Stimulated activated CD4-positive, alpha-beta T cell treated with anti-CD3 and anti-CD28 coated beads, Interleukin-4, amount 100 ng/mL, for 48 hours (primary cell): ENCODE measurements around the gene PBRM1.
"Not testable (repeated sequence)": the region's sequence is repeated elsewhere in the genome, so short reads cannot be mapped to it uniquely, and the experiment has no call there.

Experiments
- DNase-seq, 2 donors: peaks; one replicate each; pipeline ENCODE4 v3.0.0-alpha.2; 2020; ENCODE audit warnings: low read depth in 2 of 2

Gene PBRM1

DNA sequence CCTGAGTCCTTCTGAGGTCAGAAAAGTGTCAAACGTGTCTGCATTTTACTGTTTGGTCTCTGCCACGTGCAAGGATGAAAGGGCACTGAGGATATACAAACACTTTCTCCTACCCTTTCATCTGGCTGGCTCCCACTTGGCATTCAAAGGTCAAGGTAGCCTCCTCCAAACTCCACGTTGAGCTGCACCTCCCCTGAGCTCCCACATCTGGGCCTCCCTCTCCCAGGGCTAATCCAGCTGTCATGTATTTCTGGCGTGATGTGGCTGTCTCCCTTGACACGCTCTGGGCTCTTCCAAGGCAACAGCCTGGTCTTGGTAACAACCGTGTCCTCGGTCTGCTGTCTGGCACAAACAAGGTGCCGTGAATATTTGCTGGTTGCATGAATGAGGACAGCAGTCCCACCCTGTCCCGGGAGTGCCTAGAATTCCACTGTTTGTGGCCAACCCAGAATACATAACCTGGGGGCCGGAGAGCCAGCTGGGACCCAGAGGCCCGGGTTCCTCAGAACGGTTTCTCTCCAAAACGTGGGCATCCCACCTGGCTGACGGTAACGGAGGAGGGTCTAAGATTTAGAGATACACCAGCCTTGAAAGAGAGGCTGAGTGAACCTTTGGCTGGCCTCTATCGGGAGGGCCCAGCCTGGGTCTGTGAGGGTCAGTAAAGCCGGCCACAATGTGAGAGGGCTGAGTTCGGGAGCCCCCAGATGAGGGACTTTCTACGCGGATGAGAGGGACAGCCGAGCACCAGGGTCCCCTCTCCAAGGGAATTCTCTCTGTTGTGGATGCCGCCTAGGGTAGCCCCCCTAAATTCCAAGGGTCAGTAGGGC is 19.1 kb upstream of the PBRM1 start:
- no peak for DNase-seq

GRCh38 chr3:52703341-52703740 is 17.6 kb upstream of the PBRM1 start:
- no peak for DNase-seq

- no peak for DNase-seq
These were observed 11.9 kb upstream of the PBRM1 start for GRCh38 chr3:52697632-52697965.

GRCh38 chr3:52696830-52697631 is 11.3 kb upstream of the PBRM1 start:
- no peak for DNase-seq

DNA sequence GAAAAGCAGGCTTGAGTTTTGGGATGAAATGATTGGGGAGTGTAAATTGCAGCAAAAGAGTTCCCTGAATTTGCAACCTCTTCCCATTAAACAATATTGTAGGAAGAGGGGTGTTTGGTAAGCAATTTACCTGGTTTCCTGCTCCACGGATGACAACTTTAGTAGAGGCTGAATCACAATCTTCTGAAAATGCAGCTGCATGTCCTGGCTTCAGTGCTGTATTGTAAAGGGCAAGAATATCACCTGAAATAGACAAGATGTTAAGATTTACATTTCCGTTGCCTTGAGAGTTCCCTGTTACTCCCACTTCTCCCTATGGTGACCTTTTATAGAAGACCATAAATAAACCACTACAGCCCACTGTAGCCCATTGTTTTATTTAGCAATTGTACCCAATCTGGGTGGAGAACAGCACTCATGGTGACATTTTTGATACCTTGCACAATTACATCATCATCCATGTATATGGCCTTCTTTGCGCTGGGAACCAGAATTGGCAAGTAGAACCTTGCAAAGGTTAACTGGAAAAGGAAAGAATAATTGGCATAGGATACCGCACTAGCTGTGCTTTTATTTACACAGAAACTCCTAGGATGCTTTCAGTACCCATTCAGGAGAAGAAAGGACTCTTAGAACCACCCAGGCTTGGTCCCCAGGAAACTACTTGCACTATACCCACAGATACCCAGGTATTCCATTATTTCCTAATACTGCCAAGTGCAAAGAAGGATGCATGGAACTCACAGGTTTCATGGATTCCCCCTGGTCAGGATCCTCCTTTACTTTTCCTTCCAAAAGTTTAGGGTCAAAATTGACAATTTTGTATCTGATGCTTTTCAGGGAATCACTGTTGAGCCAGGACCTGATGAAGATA is 10.3 kb upstream of the PBRM1 start:
- DNase-seq = no peak

GRCh38 chr3:52694528-52695189 is 8.9 kb upstream of the PBRM1 start:
- no peak for DNase-seq

DNA sequence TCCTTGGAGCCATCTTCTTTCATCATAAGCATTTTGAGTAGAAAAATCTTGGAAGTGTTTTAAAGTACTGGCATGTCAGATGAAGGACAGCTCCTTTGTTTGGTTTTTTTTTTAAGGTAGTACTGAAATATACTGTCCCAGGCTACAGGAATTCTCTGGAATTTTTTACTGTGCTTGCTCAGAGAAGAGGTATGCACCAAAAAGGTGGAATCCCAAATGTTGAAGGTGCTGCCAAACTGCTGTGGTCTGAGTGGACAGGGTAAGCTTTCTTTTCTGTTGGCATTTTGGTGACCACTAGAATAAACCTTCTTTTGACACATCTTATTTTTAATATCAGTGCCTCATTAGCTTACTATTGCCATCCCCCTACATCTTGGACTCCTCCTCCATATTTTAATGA is 7.4 kb upstream of the PBRM1 start:
- no peak for DNase-seq

GRCh38 chr3:52690560-52690959 is 4.8 kb upstream of the PBRM1 start:
- DNase-seq = no peak

- no peak for DNase-seq
These were observed 3.4 kb upstream of the PBRM1 start for GRCh38 chr3:52689151-52689550.

DNA sequence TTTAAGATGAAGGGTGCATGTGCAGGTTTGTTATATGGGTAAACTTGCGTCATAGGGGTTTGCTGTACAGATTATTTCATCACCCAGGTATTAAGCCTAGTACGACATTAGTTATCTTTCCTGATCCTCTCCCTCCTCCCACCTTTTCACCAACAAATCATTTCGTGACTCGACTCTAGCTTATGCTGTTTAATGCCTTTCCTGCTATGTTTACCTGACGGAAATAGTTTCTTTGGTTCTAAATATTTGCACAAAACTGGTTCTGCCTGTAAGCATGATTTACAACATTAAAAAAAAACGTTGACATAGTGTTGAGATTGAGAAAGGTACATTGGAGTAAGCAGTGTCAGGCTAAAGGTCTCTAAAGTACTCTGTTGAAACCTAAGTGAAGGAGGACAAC is 2.6 kb upstream of the PBRM1 start:
- no peak for DNase-seq

DNA sequence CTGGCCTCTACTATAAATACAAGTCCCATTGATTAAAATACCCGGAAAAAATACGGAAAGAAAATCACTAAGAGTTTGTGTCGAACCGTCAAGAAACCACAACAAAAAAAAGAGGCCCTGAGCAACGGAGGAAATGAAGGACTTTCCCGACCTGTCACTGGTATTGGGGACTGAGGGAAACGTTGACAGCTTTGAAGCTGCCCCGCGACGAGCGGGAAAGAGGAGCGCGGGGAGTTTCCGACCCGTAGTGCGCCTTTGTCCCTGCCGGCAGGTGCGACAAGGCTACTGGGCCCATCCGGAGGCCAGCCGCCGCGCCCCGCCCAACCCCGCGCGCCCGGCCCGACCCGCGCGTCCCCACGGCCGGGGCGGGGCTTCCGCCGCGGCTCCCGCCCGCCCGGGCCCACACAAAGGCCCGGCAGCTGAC is 416 bp downstream of the PBRM1 start:
- DNase-seq = peak; percentile 73 to 83

GRCh38 chr3:52684184-52684583 is 1.5 kb downstream of the PBRM1 start:
- no peak for DNase-seq

- DNase-seq = no peak
These were observed 2.1 kb downstream of the PBRM1 start for GRCh38 chr3:52683611-52684010.

GRCh38 chr3:52682016-52682415 is 3.7 kb downstream of the PBRM1 start:
- peak in 1 of 2 donors; percentile 43 for DNase-seq

DNA sequence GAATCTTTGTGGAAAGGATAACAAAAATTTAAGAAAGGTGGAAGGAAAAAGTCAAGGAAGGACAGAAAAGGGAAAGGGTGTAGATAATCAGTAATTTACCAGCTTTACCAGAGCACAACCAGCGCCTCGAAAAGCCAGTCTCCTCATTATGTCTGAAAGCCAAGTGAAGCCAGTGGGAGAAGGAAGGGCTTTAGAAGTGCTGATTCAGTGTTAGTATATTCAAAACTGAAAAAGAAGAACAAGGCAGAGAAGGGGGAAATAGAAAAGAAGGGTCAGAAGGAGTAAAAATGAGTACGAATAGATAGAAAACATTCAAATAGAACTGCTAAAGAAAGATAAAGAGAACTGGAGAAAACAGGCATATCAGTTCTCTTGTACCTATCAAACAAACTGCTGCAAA is 4.1 kb downstream of the PBRM1 start:
- no peak for DNase-seq

GRCh38 chr3:52679811-52680210 is 5.9 kb downstream of the PBRM1 start:
- DNase-seq = no peak

DNA sequence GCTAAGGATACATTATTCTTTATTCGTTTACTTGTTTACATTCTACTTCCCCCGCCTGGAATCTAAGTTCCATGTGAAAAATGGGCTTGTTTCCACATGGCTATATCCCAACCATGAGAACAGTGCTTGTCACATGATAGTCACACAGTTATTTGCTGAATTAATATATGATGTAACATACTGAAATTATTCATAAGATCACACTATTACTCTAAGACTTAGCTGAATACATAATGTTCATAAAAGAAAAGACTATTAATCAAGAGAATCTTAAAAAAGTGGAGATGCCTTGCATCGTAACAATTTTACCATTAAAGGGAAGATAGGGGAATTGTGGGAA is 6.5 kb downstream of the PBRM1 start:
- no peak for DNase-seq

DNA sequence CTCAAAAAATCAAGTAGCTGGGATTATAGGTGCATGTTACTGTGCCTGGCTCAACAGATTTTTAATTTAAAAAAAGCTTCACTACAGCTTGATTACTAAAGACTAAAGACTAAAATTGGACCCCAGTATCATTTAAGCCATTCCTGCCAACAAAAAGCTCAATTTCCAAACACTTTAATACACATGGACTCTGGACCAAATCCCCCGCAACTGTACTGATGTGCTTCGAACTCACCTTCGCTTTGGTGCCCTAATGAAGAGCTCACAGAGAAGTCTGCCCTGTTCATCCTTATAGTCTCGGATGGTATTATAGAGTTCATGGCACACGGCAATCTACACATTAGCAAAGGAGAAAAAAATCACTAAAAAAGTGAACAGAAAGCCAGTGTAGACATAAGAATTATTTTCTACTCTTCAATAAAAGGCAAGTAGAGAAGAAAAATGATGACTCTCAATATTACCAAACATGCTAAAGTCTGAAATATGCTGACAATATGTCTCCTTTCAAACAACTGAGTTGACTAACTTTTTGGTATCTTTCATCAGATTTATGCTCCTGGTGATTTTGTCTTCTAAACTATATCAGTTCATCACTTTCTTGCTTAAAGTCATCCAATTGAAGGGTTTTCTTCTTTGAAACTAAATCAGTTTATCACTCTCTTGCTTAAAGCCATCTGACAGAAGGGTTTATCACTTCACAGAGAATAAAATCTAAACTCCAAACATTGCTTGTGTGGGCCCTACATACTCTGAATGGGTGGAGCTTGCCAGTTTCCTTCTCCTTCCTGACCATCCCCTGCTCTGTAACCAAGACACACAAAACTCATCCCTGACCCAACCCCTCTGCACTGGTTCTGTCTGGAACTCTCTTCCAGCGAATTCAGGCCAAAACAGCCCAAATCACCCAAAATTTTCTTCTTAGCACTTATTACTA is 7.2 kb downstream of the PBRM1 start:
- no peak for DNase-seq

DNA sequence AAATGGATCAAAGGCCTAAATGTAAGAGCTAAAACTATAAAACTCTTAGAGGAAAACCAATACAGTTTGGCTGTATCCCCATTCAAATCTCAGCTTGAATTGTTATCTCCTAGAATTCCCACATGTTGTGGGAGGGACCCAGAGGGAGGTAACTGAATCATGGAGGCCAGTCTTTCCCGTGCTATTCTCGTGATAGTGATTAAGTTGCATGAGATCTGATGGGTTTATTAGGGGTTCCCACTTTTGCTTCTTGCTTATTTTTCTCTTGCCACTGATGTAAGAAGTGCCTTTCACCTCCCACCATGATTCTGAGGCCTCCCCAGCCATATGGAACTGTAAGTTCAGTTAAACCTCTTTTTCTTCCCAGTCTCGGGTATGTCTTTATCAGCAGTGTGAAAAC is 9.5 kb downstream of the PBRM1 start:
- DNase-seq = not testable (repeated sequence)

GRCh38 chr3:52671676-52672075 is 14.0 kb downstream of the PBRM1 start:
- DNase-seq = no peak
